IPS DF 6.9 (cell line): ENCODE results near the gene YKT6.

Experiments
- DNase-seq: peaks from one replicate; pipeline ENCODE4 v3.0.0-alpha.2; 2013; ENCODE audit warnings: low read depth, low spot score
- H3K27ac ChIP-seq: one replicate; pipeline ENCODE4 v1.5.1; 2013; ENCODE audit warnings: low read length, control low read depth
- H3K27me3 ChIP-seq: 2 replicates; pipeline ENCODE4 v1.6.1; 2013; ENCODE audit warnings: mild to moderate bottlenecking, low read length; ENCODE audit not compliant: control insufficient read depth, insufficient read depth
- H3K36me3 ChIP-seq: 2 replicates; pipeline ENCODE4 v1.6.1; 2013; ENCODE audit warnings: low read length; ENCODE audit not compliant: control insufficient read depth, insufficient read depth
- H3K4me1 ChIP-seq: 2 replicates; pipeline ENCODE4 v1.6.1; 2013; ENCODE audit warnings: low read length; ENCODE audit not compliant: control insufficient read depth, insufficient read depth
- H3K4me3 ChIP-seq: 2 replicates; pipeline ENCODE4 v1.5.1; 2013; ENCODE audit warnings: mild to moderate bottlenecking, low read length
- H3K9me3 ChIP-seq: 2 replicates; pipeline ENCODE4 v1.6.1; 2013; ENCODE audit warnings: low read length, inconsistent platforms; ENCODE audit not compliant: control insufficient read depth, insufficient read depth
- WGBS: extraction: QIAGEN DNeasy Blood & Tissue Kit; methylation state at CpG from one replicate; pipeline ENCODE4 v1.1.7; 2013; ENCODE audit warnings: mixed read lengths, missing lambda C conversion rate; ENCODE audit not compliant: insufficient read length, insufficient coverage; 5-methylcytosine and 5-hydroxymethylcytosine counted together

The YKT6 gene

GRCh38 chr7:44211126-44211675 is 10.4 kb downstream of the YKT6 start:
- no peak overlapping the region for H3K27ac ChIP-seq
- peaks cover 28% of the 10 kb centered on the region for H3K36me3 ChIP-seq
- no peaks in the 10 kb centered on the region for H3K9me3 ChIP-seq

GRCh38 chr7:44212018-44212417 is 11.2 kb downstream of the YKT6 start:
- H3K27me3 ChIP-seq: no peaks in the 10 kb centered on the region
- no peaks in the 10 kb centered on the region for H3K9me3 ChIP-seq
- H3K27ac ChIP-seq: no peak overlapping the region
- H3K4me1 ChIP-seq: peaks cover 2% of the 10 kb centered on the region; the same call in 1 of the 2 replicates
- no CpG with 5 or more reads among the region's 6 CpGs for WGBS
- DNase-seq: no peak
- H3K36me3 ChIP-seq: peaks cover 28% of the 10 kb centered on the region
- H3K4me3 ChIP-seq: no peak overlapping the region

More at GRCh38 chr7:44211126-44211675, 10.4 kb downstream of the YKT6 start:
- Histone ChIP-seq H3K27me3 (no peaks in the 10 kb centered on the region), H3K4me1 (peaks cover 2% of the 10 kb centered on the region; the same call in 1 of the 2 replicates), H3K4me3 (no peak overlapping the region)
- DNase-seq: no peak
- no CpG with 5 or more reads among the region's 10 CpGs for WGBS

GRCh38 chr7:44212581-44213184 is 11.9 kb downstream of the YKT6 start:
- Histone ChIP-seq H3K27ac (no peak overlapping the region), H3K9me3 (no peaks in the 10 kb centered on the region), H3K36me3 (peaks cover 28% of the 10 kb centered on the region), H3K4me3 (no peak overlapping the region), H3K4me1 (peaks cover 2% of the 10 kb centered on the region; the same call in 1 of the 2 replicates), H3K27me3 (no peaks in the 10 kb centered on the region)
- WGBS: no CpG with 5 or more reads among the region's 7 CpGs
- no peak for DNase-seq

GRCh38 chr7:44213206-44213876 is 12.6 kb downstream of the YKT6 start:
- Histone ChIP-seq H3K4me3 (no peak overlapping the region), H3K36me3 (peaks cover 27% of the 10 kb centered on the region), H3K9me3 (no peaks in the 10 kb centered on the region), H3K4me1 (peaks cover 6% of the 10 kb centered on the region), H3K27ac (no peak overlapping the region), H3K27me3 (no peaks in the 10 kb centered on the region)
- no peak for DNase-seq
- no CpG with 5 or more reads among the region's 3 CpGs for whole genome bisulfite sequencing

DNA sequence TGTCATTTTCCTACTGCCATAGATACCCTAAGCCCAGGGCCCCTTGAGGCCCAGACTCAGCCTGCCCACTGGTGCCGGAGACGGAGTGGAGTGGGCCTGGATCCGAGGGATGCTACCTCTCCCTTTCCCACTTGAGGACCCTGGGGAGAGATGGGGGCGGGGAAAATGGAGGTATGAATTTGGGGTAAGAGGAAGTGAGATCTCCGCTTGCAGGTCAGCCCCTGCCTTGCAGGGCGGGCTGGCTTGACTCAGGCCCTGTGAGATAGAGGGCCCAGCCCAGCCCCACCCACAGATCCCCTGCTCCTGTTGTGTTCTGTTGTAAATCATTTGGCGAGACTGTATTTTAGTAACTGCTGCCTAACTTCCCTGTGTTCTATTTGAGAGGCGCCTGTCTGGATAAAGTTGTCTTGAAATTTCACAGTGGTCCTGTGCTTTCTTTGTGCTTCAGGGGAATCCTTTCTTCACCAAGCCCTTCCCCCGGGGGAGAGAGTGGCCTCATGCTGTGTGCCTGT is 13.2 kb downstream of the YKT6 start:
- peaks cover 23% of the 10 kb centered on the region for H3K36me3 ChIP-seq
- no peak overlapping the region for H3K27ac ChIP-seq
- no CpG with 5 or more reads among the region's 9 CpGs for WGBS
- no peaks in the 10 kb centered on the region for H3K9me3 ChIP-seq
- H3K27me3 ChIP-seq: no peaks in the 10 kb centered on the region
- no peak overlapping the region for H3K4me3 ChIP-seq
- H3K4me1 ChIP-seq: peaks cover 6% of the 10 kb centered on the region
- DNase-seq: no peak

DNA sequence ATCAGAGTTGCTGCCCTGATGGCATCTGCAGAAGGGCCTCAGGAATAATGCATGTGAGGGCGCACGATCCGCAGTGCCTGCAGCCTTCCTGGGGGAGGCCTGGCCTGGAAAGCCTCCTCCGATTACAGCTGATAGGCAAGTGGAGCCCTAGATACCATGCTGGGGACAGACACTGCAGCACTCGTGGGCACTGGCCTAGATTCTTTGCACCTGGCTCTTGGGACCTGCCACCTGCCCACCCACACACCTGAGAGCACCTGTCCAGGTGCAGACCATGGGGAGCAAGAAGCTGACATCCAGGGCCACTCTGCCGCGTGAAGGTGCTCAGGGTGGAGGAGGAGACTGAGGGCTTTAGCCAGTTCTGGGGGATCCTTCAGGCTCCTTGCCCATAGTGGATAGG is 14.8 kb downstream of the YKT6 start:
- no peak overlapping the region for H3K27ac ChIP-seq
- DNase-seq: no peak
- H3K36me3 ChIP-seq: peaks cover 13% of the 10 kb centered on the region
- no CpG with 5 or more reads among the region's 7 CpGs for WGBS
- H3K9me3 ChIP-seq: no peaks in the 10 kb centered on the region
- no peaks in the 10 kb centered on the region for H3K27me3 ChIP-seq
- H3K4me3 ChIP-seq: no peak overlapping the region
- peaks cover 7% of the 10 kb centered on the region for H3K4me1 ChIP-seq

DNA sequence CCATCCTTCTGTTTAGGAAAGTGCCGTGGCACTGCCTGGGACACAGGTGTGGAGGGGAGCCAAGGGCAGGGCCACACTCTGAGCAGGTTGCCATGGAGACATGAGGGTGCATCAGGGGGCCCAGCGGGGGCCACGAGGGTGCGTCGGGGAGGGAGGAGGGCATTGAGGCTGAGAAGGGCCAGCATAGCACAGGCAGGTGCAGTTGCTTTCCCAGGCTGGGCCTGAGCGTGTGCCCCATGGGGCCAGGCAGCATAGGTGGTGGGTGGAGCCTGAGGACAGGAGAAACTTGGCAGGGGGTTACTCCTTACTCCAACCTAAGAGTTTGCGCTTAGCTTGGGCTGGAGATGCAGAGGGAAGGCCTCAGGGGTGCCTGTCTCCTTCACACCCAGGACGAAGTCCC is 15.2 kb downstream of the YKT6 start:
- no peak for DNase-seq
- Histone ChIP-seq H3K27me3 (no peaks in the 10 kb centered on the region), H3K9me3 (no peaks in the 10 kb centered on the region), H3K4me1 (peaks cover 7% of the 10 kb centered on the region), H3K36me3 (peaks cover 10% of the 10 kb centered on the region), H3K4me3 (no peak overlapping the region), H3K27ac (no peak overlapping the region)
- WGBS: no CpG with 5 or more reads among the region's 8 CpGs

DNA sequence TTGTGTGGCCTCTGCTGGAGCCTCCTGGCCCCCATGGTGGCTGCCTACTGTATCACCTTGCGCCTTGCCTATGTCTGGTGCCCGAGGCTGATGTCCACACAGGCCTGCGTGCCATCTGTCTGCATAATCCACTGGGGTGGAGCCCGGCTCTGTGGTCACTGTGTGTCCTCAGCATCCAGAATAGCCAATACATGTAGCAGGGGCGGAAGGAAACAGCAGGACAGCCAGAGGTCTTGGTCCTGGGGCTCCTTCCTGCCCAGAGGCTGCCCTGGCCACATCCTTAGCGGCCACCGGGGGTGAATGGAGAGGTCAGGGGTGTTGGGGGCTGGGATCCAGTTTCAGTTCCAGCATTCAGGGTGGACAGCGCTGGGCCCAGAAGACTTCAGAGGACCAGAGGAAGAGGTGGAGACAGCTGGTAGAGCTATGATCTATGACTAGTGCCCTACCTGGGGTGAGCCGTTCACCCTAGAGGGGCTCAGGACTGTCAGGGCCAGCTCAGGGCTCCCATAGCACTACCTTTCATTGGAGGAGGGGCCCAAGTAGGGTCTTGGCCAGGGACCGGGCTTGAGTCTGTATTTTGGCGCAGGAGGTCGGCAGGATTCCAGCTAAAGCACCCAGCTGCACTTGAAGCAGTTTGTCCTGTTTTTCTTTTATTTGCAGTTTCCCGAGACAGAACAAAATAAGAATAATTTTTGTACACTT is 15.9 kb downstream of the YKT6 start:
- no peaks in the 10 kb centered on the region for H3K9me3 ChIP-seq
- H3K4me3 ChIP-seq: no peak overlapping the region
- peaks cover 4% of the 10 kb centered on the region for H3K36me3 ChIP-seq
- no peaks in the 10 kb centered on the region for H3K27me3 ChIP-seq
- H3K4me1 ChIP-seq: peaks cover 11% of the 10 kb centered on the region
- no peak overlapping the region for H3K27ac ChIP-seq
- WGBS: no CpG with 5 or more reads among the region's 13 CpGs
- DNase-seq: no peak

- H3K4me1 ChIP-seq: peaks cover 11% of the 10 kb centered on the region
- no peaks in the 10 kb centered on the region for H3K27me3 ChIP-seq
- H3K27ac ChIP-seq: no peak overlapping the region
- WGBS: no CpG with 5 or more reads among the region's 19 CpGs
- no peak overlapping the region for H3K4me3 ChIP-seq
- no peaks in the 10 kb centered on the region for H3K9me3 ChIP-seq
- no peak for DNase-seq
- H3K36me3 ChIP-seq: peaks cover 3% of the 10 kb centered on the region; the same call in 1 of the 2 replicates
Measured at GRCh38 chr7:44217223-44217714, 16.5 kb downstream of the YKT6 start.

GRCh38 chr7:44217852-44218402 is 17.1 kb downstream of the YKT6 start:
- DNase-seq: no peak
- Histone ChIP-seq H3K9me3 (no peaks in the 10 kb centered on the region), H3K27me3 (no peaks in the 10 kb centered on the region), H3K4me3 (no peak overlapping the region), H3K4me1 (peaks cover 11% of the 10 kb centered on the region), H3K36me3 (peaks cover under 1% of the 10 kb centered on the region; the same call in 1 of the 2 replicates), H3K27ac (no peak overlapping the region)
- no CpG with 5 or more reads among the region's 17 CpGs for WGBS
